Right cardiac atrium (tissue), 5 donors: ENCODE results near the gene ZMYM4. TPM values are rescaled to one million over a fixed set of nuclear protein-coding genes. Genes with fewer than 3 reads are reported as not detected.

Source experiments
- ATAC-seq, 2 donors: fragments of 200-7000 bp; cut with Tn5 transposase; one replicate each; pipeline versions ENCODE4 v1.8.0 to v1.9.1; 2020; ENCODE audit warnings: moderate library complexity in 2 of 2, mild to moderate bottlenecking in 1 of 2
- DNase-seq, 3 donors: peaks; one replicate each; pipeline ENCODE4 v3.0.0-alpha.2; 2020
- H3K27ac ChIP-seq: one replicate; pipeline ENCODE4 v1.5.1; 2013; ENCODE audit warnings: mild to moderate bottlenecking, low read length, control low read depth, moderate library complexity
- H3K27me3 ChIP-seq: one replicate; pipeline ENCODE4 v1.6.1; 2013; ENCODE audit not compliant: control insufficient read depth, insufficient read depth
- H3K4me1 ChIP-seq: one replicate; pipeline ENCODE4 v1.6.1; 2013; ENCODE audit warnings: low read length; ENCODE audit not compliant: control insufficient read depth, insufficient read depth
- H3K4me3 ChIP-seq: one replicate; pipeline ENCODE4 v1.5.1; 2013; ENCODE audit warnings: low read length, control low read depth
- H3K9me3 ChIP-seq: one replicate; pipeline ENCODE4 v1.6.1; 2013; ENCODE audit warnings: low read length; ENCODE audit not compliant: control insufficient read depth
- WGBS: extraction: QIAGEN DNeasy Blood & Tissue Kit; methylation state at CpG from one replicate; pipeline ENCODE4 v1.1.7; 2013; 5-methylcytosine and 5-hydroxymethylcytosine counted together
- intact Hi-C, 4 donors: fragments of 100-400 bp; cut with DNase I; formaldehyde crosslinking; loops; one replicate each; pipeline versions ENCODE4 v1.11.0 to v1.14.0; 2022 to 2023
- polyA plus RNA-seq: library from polyadenylated mRNA; stranded (reverse); fragments of 200-250 nt; gene quantifications from one replicate; pipeline ENCODE4 v1.2.3, GENCODE V29; 2013
- total RNA-seq, 4 donors: library from RNA; stranded (reverse); fragmentation: NEBNext Ultra II Directional; extraction: Animal tissue kit (Norgen Biotek cat#: 25700); gene quantifications; one replicate each; pipeline ENCODE4 v1.2.1, GENCODE V29; 2021
- donor health status: healthy with polysubstance abuse.
- donor health status: DM: no; HTN: yes; CAD: no.
- donor health status: DM: no; HTN: no; CAD: no.
- donor health status: DM: no; HTN: yes; CAD: no; lungs with severe emphysema.
- donor health status: DM: yes; HTN: yes; CAD: no.

The ZMYM4 gene
- total and polyA plus RNA-seq, 5 donors = 7.4 to 42.9 (median 35.7) TPM

- Histone ChIP-seq H3K27ac (no peak overlapping the region), H3K9me3 (no peaks in the 10 kb centered on the region), H3K4me3 (no peak overlapping the region), H3K27me3 (no peaks in the 10 kb centered on the region), H3K4me1 (no peaks in the 10 kb centered on the region)
- DNase-seq (no peak), ATAC-seq (no peak)
- intact Hi-C loops = no loop called here
- WGBS = 94% methylated on average over 2 of the region's 2 CpGs
Observed at GRCh38 chr1:35253941-35254340, 14.6 kb upstream of the ZMYM4 start.

GRCh38 chr1:35255276-35255675, 13.2 kb upstream of the ZMYM4 start:
- no peaks in the 10 kb centered on the region for H3K27me3 ChIP-seq
- H3K4me1 ChIP-seq = no peaks in the 10 kb centered on the region
- WGBS = 83% methylated on average over 4 of the region's 4 CpGs
- intact Hi-C loops = no loop called here
- H3K9me3 ChIP-seq = no peaks in the 10 kb centered on the region
- no peak overlapping the region for H3K27ac ChIP-seq
- ATAC-seq = no peak
- no peak for DNase-seq
- H3K4me3 ChIP-seq = no peak overlapping the region

GRCh38 chr1:35259561-35259960, 8.9 kb upstream of the ZMYM4 start:
- Histone ChIP-seq H3K4me3 (no peak overlapping the region), H3K4me1 (no peaks in the 10 kb centered on the region), H3K9me3 (no peaks in the 10 kb centered on the region), H3K27me3 (no peaks in the 10 kb centered on the region), H3K27ac (no peak overlapping the region)
- WGBS = 91% methylated on average over 1 of the region's 1 CpG
- DNase-seq = no peak
- intact Hi-C loops = no loop called here
- no peak for ATAC-seq

- intact Hi-C loops = no loop called here
- 96% methylated on average over 4 of the region's 4 CpGs for WGBS
- Histone ChIP-seq H3K27ac (no peak overlapping the region), H3K9me3 (no peaks in the 10 kb centered on the region), H3K4me1 (no peaks in the 10 kb centered on the region), H3K4me3 (no peak overlapping the region), H3K27me3 (no peaks in the 10 kb centered on the region)
- DNase-seq (no peak), ATAC-seq (no peak)
Observed at GRCh38 chr1:35261412-35262120, 6.9 kb upstream of the ZMYM4 start.

- Histone ChIP-seq H3K4me3 (no peak overlapping the region), H3K4me1 (no peaks in the 10 kb centered on the region), H3K9me3 (no peaks in the 10 kb centered on the region), H3K27ac (no peak overlapping the region), H3K27me3 (no peaks in the 10 kb centered on the region)
- ATAC-seq = no peak
- DNase-seq = no peak
- WGBS = 82% methylated on average over 5 of the region's 5 CpGs
- intact Hi-C loops = no loop called here
Observed at GRCh38 chr1:35264035-35264434, 4.5 kb upstream of the ZMYM4 start.

- no peaks in the 10 kb centered on the region for H3K27me3 ChIP-seq
- H3K9me3 ChIP-seq = no peaks in the 10 kb centered on the region
- intact Hi-C loops = no loop called here
- ATAC-seq (peak in 1 of 2 donors; percentile 31), DNase-seq (no peak)
- 20% methylated on average over 6 of the region's 6 CpGs for WGBS
- no peaks in the 10 kb centered on the region for H3K4me1 ChIP-seq
- no peak overlapping the region for H3K27ac ChIP-seq
- H3K4me3 ChIP-seq = no peak overlapping the region
Observed at GRCh38 chr1:35264871-35265270, 3.6 kb upstream of the ZMYM4 start.

GRCh38 chr1:35266306-35266705, 2.2 kb upstream of the ZMYM4 start:
- ATAC-seq = no peak
- 96% methylated on average over 4 of the region's 4 CpGs for WGBS
- H3K4me1 ChIP-seq = no peaks in the 10 kb centered on the region
- no peaks in the 10 kb centered on the region for H3K9me3 ChIP-seq
- DNase-seq = no peak
- no peaks in the 10 kb centered on the region for H3K27me3 ChIP-seq
- H3K4me3 ChIP-seq = no peak overlapping the region
- intact Hi-C loops = no loop called here
- no peak overlapping the region for H3K27ac ChIP-seq

- Histone ChIP-seq H3K9me3 (no peaks in the 10 kb centered on the region), H3K27me3 (no peaks in the 10 kb centered on the region), H3K4me1 (no peaks in the 10 kb centered on the region), H3K4me3 (peak overlapping the region; percentile 96), H3K27ac (peak overlapping the region; percentile 71)
- DNase-seq (no peak), ATAC-seq (no peak)
- 6% methylated on average over 24 of the region's 24 CpGs for WGBS
- intact Hi-C loops = no loop called here
Observed at GRCh38 chr1:35269201-35269988, 886 bp downstream of the ZMYM4 start.

- no peaks in the 10 kb centered on the region for H3K9me3 ChIP-seq
- H3K27me3 ChIP-seq = no peaks in the 10 kb centered on the region
- ATAC-seq = no peak
- H3K4me3 ChIP-seq = peak overlapping the region; percentile 96
- intact Hi-C loops = no loop called here
- H3K27ac ChIP-seq = no peak overlapping the region
- DNase-seq = no peak
- no peaks in the 10 kb centered on the region for H3K4me1 ChIP-seq
- 61% methylated on average over 2 of the region's 2 CpGs for WGBS
Observed at GRCh38 chr1:35269989-35270289, 1.4 kb downstream of the ZMYM4 start.

- no peaks in the 10 kb centered on the region for H3K27me3 ChIP-seq
- no peak overlapping the region for H3K27ac ChIP-seq
- H3K9me3 ChIP-seq = no peaks in the 10 kb centered on the region
- H3K4me3 ChIP-seq = no peak overlapping the region
- 93% methylated on average over 3 of the region's 3 CpGs for WGBS
- DNase-seq = no peak
- intact Hi-C loops = no loop called here
- no peaks in the 10 kb centered on the region for H3K4me1 ChIP-seq
- no peak for ATAC-seq
Observed at GRCh38 chr1:35270836-35271235, 2.3 kb downstream of the ZMYM4 start.

- no peak overlapping the region for H3K27ac ChIP-seq
- ATAC-seq (no peak), DNase-seq (no peak)
- H3K27me3 ChIP-seq = no peaks in the 10 kb centered on the region
- intact Hi-C loops = no loop called here
- H3K4me1 ChIP-seq = no peaks in the 10 kb centered on the region
- H3K9me3 ChIP-seq = no peaks in the 10 kb centered on the region
- WGBS = 87% methylated on average over 4 of the region's 4 CpGs
- H3K4me3 ChIP-seq = no peak overlapping the region
Observed at GRCh38 chr1:35274197-35274596, 5.7 kb downstream of the ZMYM4 start.
